ENCODE measurements around the gene FKBP6. TPM values are rescaled to one million over a fixed set of nuclear protein-coding genes. Genes with fewer than 3 reads are reported as not detected.

FKBP6 gene
- total RNA-seq, 2 experiments from 2014 or later, result not detected

DNA sequence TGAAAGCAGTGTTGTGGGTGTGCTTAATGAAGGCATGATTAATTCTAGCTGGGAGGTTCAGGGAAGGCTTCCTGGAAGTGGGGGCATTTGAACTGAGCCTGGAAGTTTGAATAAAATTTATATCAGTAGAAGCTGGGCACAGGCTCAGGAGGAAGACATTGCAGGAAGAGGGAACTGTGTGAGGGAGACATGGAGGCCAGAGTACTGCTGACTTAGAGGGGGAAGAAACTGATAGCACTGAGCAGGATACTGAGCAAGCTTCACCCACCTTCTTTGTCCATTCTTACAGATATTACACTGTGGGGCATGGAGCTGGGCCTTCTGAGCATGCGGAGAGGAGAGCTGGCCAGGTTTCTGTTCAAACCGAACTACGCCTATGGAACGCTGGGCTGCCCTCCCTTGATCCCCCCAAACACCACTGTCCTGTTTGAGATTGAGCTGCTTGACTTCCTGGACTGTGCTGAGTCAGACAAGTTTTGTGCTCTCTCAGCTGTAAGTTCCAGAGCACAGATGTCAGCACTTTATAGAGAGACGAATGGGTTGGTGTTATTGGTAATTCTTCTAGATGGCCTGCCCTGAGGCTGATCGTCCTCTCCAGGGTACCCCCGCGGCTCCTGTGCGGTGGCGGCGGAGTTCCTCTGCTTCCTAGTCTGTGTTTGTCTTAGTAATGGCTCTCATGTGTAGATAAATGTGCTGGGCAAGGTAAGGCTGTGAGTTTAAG, 2.1 kb downstream of the FKBP6 start:
- no peaks in the 10 kb centered on the region for H3K4me1 ChIP-seq (ENCODE audit: insufficient read depth, low read length)
- H3K27ac Mint-ChIP-seq, result no peak overlapping the region
- intact Hi-C loops (cut with DNase I, micrococcal nuclease), result no loop called here
- H3K36me3 ChIP-seq (ENCODE audit: insufficient read depth, low read length), result no peaks in the 10 kb centered on the region
- DNase-seq, result no peak
- peaks cover 5% of the 10 kb centered on the region for H3K27me3 Mint-ChIP-seq
- POLR2A ChIA-PET, result no interaction called here
- H3K4me1 Mint-ChIP-seq (ENCODE audit: low read depth), result no peaks in the 10 kb centered on the region
- no peak for ATAC-seq (ENCODE audit: poor library complexity)
- TF ChIP-seq, protein P1, sequence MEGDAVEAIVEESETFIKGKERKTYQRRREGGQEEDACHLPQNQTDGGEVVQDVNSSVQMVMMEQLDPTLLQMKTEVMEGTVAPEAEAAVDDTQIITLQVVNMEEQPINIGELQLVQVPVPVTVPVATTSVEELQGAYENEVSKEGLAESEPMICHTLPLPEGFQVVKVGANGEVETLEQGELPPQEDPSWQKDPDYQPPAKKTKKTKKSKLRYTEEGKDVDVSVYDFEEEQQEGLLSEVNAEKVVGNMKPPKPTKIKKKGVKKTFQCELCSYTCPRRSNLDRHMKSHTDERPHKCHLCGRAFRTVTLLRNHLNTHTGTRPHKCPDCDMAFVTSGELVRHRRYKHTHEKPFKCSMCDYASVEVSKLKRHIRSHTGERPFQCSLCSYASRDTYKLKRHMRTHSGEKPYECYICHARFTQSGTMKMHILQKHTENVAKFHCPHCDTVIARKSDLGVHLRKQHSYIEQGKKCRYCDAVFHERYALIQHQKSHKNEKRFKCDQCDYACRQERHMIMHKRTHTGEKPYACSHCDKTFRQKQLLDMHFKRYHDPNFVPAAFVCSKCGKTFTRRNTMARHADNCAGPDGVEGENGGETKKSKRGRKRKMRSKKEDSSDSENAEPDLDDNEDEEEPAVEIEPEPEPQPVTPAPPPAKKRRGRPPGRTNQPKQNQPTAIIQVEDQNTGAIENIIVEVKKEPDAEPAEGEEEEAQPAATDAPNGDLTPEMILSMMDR (IDR thresholded peaks at IDR 0.05), result no peak
- H3K27ac ChIP-seq (ENCODE audit: low read depth in 1 of 2, low read length in 2 of 2), result no peak overlapping the region
- no peak overlapping the region for H3K4me3 Mint-ChIP-seq
- no peaks in the 10 kb centered on the region for H3K27me3 ChIP-seq (ENCODE audit: control insufficient read depth in 1 of 2, insufficient read depth in 2 of 2, low read length in 2 of 2)
- H3K4me3 ChIP-seq (ENCODE audit: low read length), result no peak overlapping the region
- H3K36me3 Mint-ChIP-seq (ENCODE audit: low read depth), result no peaks in the 10 kb centered on the region
- no peaks in the 10 kb centered on the region for H3K9me3 ChIP-seq (ENCODE audit: control insufficient read depth in 1 of 2, insufficient read depth in 1 of 2, low read length in 2 of 2)
- CTCF ChIA-PET, result no interaction called here
- no peaks in the 10 kb centered on the region for H3K9me3 Mint-ChIP-seq

DNA sequence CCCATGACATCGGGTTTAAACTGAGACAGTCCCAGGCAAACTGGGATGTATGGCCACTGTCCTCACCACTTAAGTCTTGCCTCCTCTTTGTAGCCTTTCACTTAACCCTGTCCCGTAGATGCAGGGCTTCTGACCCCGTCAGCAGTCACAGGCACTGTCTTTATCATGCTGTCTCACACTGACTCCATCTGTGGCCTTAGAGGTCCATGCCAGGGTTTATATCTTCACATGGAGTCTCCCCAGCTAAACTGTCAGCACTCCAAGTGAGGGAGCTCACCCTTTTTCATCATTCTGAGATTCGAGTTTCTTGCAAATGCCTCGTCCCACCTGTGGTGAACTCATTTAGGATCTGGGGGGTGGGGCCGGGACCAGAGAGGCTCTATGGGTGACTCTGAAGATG, 2.8 kb downstream of the FKBP6 start:
- ATAC-seq (ENCODE audit: poor library complexity) (no peak), DNase-seq (no peak)
- Histone ChIP-seq H3K36me3 (ENCODE audit: insufficient read depth, low read length) (no peaks in the 10 kb centered on the region), H3K4me3 (ENCODE audit: low read length) (no peak overlapping the region), H3K4me1 (ENCODE audit: insufficient read depth, low read length) (no peaks in the 10 kb centered on the region), H3K9me3 (ENCODE audit: control insufficient read depth in 1 of 2, insufficient read depth in 1 of 2, low read length in 2 of 2) (no peaks in the 10 kb centered on the region), H3K27me3 (ENCODE audit: control insufficient read depth in 1 of 2, insufficient read depth in 2 of 2, low read length in 2 of 2) (no peaks in the 10 kb centered on the region), H3K27ac (ENCODE audit: low read depth in 1 of 2, low read length in 2 of 2) (no peak overlapping the region)
- intact Hi-C loops (cut with DNase I, micrococcal nuclease), result no loop called here
- CTCF ChIA-PET, result no interaction called here
- H3K4me1 Mint-ChIP-seq (ENCODE audit: low read depth), result no peaks in the 10 kb centered on the region
- TF ChIP-seq, protein P1 (IDR thresholded peaks at IDR 0.05), result no peak
- H3K36me3 Mint-ChIP-seq (ENCODE audit: low read depth), result no peaks in the 10 kb centered on the region
- H3K27ac Mint-ChIP-seq, result no peak overlapping the region
- H3K9me3 Mint-ChIP-seq, result no peaks in the 10 kb centered on the region
- H3K27me3 Mint-ChIP-seq, result peaks cover 5% of the 10 kb centered on the region
- POLR2A ChIA-PET, result no interaction called here
- H3K4me3 Mint-ChIP-seq, result no peak overlapping the region

GRCh38 chr7:73332447-73332846, 4.5 kb downstream of the FKBP6 start:
- ChIA-PET POLR2A (no interaction called here), CTCF (no interaction called here)
- H3K27ac Mint-ChIP-seq, result no peak overlapping the region
- Histone ChIP-seq H3K9me3 (ENCODE audit: control insufficient read depth in 1 of 2, insufficient read depth in 1 of 2, low read length in 2 of 2) (no peaks in the 10 kb centered on the region), H3K4me3 (ENCODE audit: low read length) (no peak overlapping the region), H3K27me3 (ENCODE audit: control insufficient read depth in 1 of 2, insufficient read depth in 2 of 2, low read length in 2 of 2) (no peaks in the 10 kb centered on the region), H3K36me3 (ENCODE audit: insufficient read depth, low read length) (no peaks in the 10 kb centered on the region), H3K27ac (ENCODE audit: low read depth in 1 of 2, low read length in 2 of 2) (no peak overlapping the region), H3K4me1 (ENCODE audit: insufficient read depth, low read length) (no peaks in the 10 kb centered on the region)
- peaks cover 5% of the 10 kb centered on the region for H3K27me3 Mint-ChIP-seq
- H3K36me3 Mint-ChIP-seq (ENCODE audit: low read depth), result no peaks in the 10 kb centered on the region
- H3K4me3 Mint-ChIP-seq, result no peak overlapping the region
- ATAC-seq (ENCODE audit: poor library complexity) (no peak), DNase-seq (no peak)
- H3K4me1 Mint-ChIP-seq (ENCODE audit: low read depth), result no peaks in the 10 kb centered on the region
- intact Hi-C loops (cut with DNase I, micrococcal nuclease), result no loop called here
- TF ChIP-seq, protein P1 (IDR thresholded peaks at IDR 0.05), result no peak
- H3K9me3 Mint-ChIP-seq, result no peaks in the 10 kb centered on the region
